Measurements from ENCODE around the gene ACTL6B. TPM values are rescaled to one million over a fixed set of nuclear protein-coding genes. Genes with fewer than 3 reads are reported as not detected.

ACTL6B gene
- total and polyA plus RNA-seq, 2 of the 13 experiments (the other 11 are each of a cell fraction or from before 2014, with no cell fraction given): not detected

GRCh38 chr7:100641860-100642533, 14.3 kb downstream of the ACTL6B start (continued):
- TF ChIP-seq CC2D1A (CRISPR knock-in tag; IDR thresholded peaks at IDR 0.05) (no peak), POLR2AphosphoS5 (IDR thresholded peaks at IDR 0.05; ENCODE audit: low read depth, low read length) (no peak), ZBTB20 (CRISPR knock-in tag; IDR thresholded peaks at IDR 0.05; ENCODE audit: borderline replicate concordance, low read depth) (0 out of 2 replicates have a peak, but pooled peaks have one; percentile 69), ZNF350 (CRISPR knock-in tag; IDR thresholded peaks at IDR 0.05; ENCODE audit: borderline replicate concordance, low read depth) (no peak), THAP8 (CRISPR knock-in tag; IDR thresholded peaks at IDR 0.05; ENCODE audit: borderline replicate concordance) (no peak), ZNF781 (CRISPR knock-in tag; IDR thresholded peaks at IDR 0.05; ENCODE audit: borderline replicate concordance, not compliant biosample characterization) (peak; percentile 16), ETV6 (CRISPR knock-in tag; conservative IDR thresholded peaks at IDR 0.05) (no peak), ZNF24 (IDR thresholded peaks at IDR 0.05) (no peak), BHLHE40 (IDR thresholded peaks at IDR 0.05; ENCODE audit: low read length) (no peak), MYPOP (CRISPR knock-in tag; IDR thresholded peaks at IDR 0.05) (0 out of 2 replicates have a peak, but pooled peaks have one; percentile 13), ZEB1 (IDR thresholded peaks at IDR 0.05; ENCODE audit: insufficient replicate concordance, low read depth) (peak; percentile 4), ZFX (CRISPR knock-in tag; IDR thresholded peaks at IDR 0.05; ENCODE audit: low read depth) (0 out of 2 replicates have a peak, but pooled peaks have one; percentile 1), SMAD1 (CRISPR knock-in tag; IDR thresholded peaks at IDR 0.05; ENCODE audit: borderline replicate concordance, low read depth) (no peak), ZBTB7A (CRISPR knock-in tag; IDR thresholded peaks at IDR 0.05) (no peak), REL (CRISPR knock-in tag; conservative IDR thresholded peaks at IDR 0.05) (0 out of 2 replicates have a peak, but pooled peaks have one; percentile 15), SIX4 (CRISPR knock-in tag; IDR thresholded peaks at IDR 0.05) (no peak), MYC (CRISPR knock-in tag; IDR thresholded peaks at IDR 0.05; ENCODE audit: borderline replicate concordance) (peak; percentile 47; the same call in 1 of the 2 replicates), ZNF484 (CRISPR knock-in tag; IDR thresholded peaks at IDR 0.05; ENCODE audit: borderline replicate concordance, low read depth) (no peak), FIP1L1 (IDR thresholded peaks at IDR 0.05; ENCODE audit: borderline replicate concordance, insufficient read depth, low read depth, low read length) (no peak), ZNF138 (CRISPR knock-in tag; IDR thresholded peaks at IDR 0.05; ENCODE audit: low read depth) (no peak), ZMYM3 (CRISPR knock-in tag; IDR thresholded peaks at IDR 0.05) (0 out of 2 replicates have a peak, but pooled peaks have one; percentile 13), YEATS2 (CRISPR knock-in tag; IDR thresholded peaks at IDR 0.05; ENCODE audit: borderline replicate concordance) (no peak), PREB (CRISPR knock-in tag; IDR thresholded peaks at IDR 0.05) (no peak), ZSCAN30 (CRISPR knock-in tag; IDR thresholded peaks at IDR 0.05) (no peak), RBM39 (IDR thresholded peaks at IDR 0.05; ENCODE audit: low read depth, low read length, poor library complexity, severe bottlenecking) (no peak), HBP1 (CRISPR knock-in tag; IDR thresholded peaks at IDR 0.05; ENCODE audit: low read depth) (no peak)
